ENCODE data around the gene PPP1R37.

- TF ChIP-seq CTCF (IDR thresholded peaks at IDR 0.05): no peak
- no peak for TF ChIP-seq POLR2A (IDR thresholded peaks at IDR 0.05)
Observed at GRCh38 chr19:45173816-45174215, 80.8 kb downstream of the PPP1R37 start.

Data from uterus (tissue), 2 donors.